Heart left ventricle (tissue), 16 donors: Measurements from ENCODE around the gene TMEM175. TPM values are rescaled to one million over a fixed set of nuclear protein-coding genes. Genes with fewer than 3 reads are reported as not detected.

ENCODE experiments used
- ATAC-seq, 4 donors: fragments of 200-7000 bp; cut with Tn5 transposase; one replicate each; pipeline ENCODE4 v1.9.1; 2020 to 2022; ENCODE audit warnings: moderate library complexity in 4 of 4, mild to moderate bottlenecking in 3 of 4, moderate number of reproducible peaks in 1 of 4
- DNase-seq, 5 donors: peaks; one replicate each; pipeline ENCODE4 v3.0.0-alpha.2; 2020
- H3K27ac ChIP-seq, 12 donors: fragments of 200-600 bp; sonication (generic) in 4 of 12; one replicate each; pipeline versions ENCODE4 v1.5.0 to v1.8.0; 2016 to 2022; ENCODE audit warnings: mild to moderate bottlenecking in 2 of 12
- H3K27me3 ChIP-seq, 9 donors: fragments of 200-600 bp; sonication (generic) in 2 of 9; one replicate each; pipeline versions ENCODE4 v1.5.1 to v1.8.0; 2016 to 2022; ENCODE audit warnings: mild to moderate bottlenecking in 3 of 9
- H3K36me3 ChIP-seq, 9 donors: fragments of 200-600 bp; sonication (generic) in 2 of 9; one replicate each; pipeline versions ENCODE4 v1.5.0 to v1.8.0; 2018 to 2022; ENCODE audit warnings: mild to moderate bottlenecking in 2 of 9
- H3K4me1 ChIP-seq, 12 donors: fragments of 200-600 bp; sonication (generic) in 4 of 12; one replicate each; pipeline versions ENCODE4 v1.5.0 to v1.8.0; 2016 to 2022; ENCODE audit warnings: mild to moderate bottlenecking in 3 of 12
- H3K4me3 ChIP-seq, 12 donors: fragments of 200-600 bp; sonication (generic) in 4 of 12; one replicate each; pipeline versions ENCODE4 v1.5.0 to v1.8.0; 2017 to 2022; ENCODE audit warnings: mild to moderate bottlenecking in 9 of 12, moderate library complexity in 4 of 12
- H3K9me3 ChIP-seq, 12 donors: fragments of 200-600 bp; sonication (generic) in 4 of 12; one replicate each; pipeline versions ENCODE4 v1.5.0 to v1.8.0; 2016 to 2022; ENCODE audit warnings: mild to moderate bottlenecking in 1 of 12
- CTCF ChIP-seq, 12 donors: fragments of 200-600 bp; sonication (generic) in 4 of 12; IDR thresholded peaks; one replicate each; pipeline versions ENCODE4 v1.5.0 to v1.8.0; 2018 to 2022; ENCODE audit warnings: antibody characterized with exemption in 12 of 12, mild to moderate bottlenecking in 5 of 12
- POLR2A ChIP-seq, 2 donors: fragments of 450-650 bp; IDR thresholded peaks; one replicate each; pipeline ENCODE4 v1.6.1; 2017; ENCODE audit warnings: antibody characterized with exemption in 2 of 2, mild to moderate bottlenecking in 2 of 2, moderate library complexity in 2 of 2
- WGBS, 4 donors: extraction: QIAGEN DNeasy Blood & Tissue Kit in 2 of 4; methylation state at CpG; one replicate each; pipeline versions ENCODE4 v1.1.5 to v1.1.7; 2013 to 2018; 5-methylcytosine and 5-hydroxymethylcytosine counted together
- intact Hi-C, 10 donors: fragments of 100-400 bp; cut with DNase I; formaldehyde crosslinking; loops; one replicate each; pipeline versions ENCODE4 v1.11.1 to v1.14.2; 2022
- polyA plus RNA-seq, 2 donors: library from polyadenylated mRNA; stranded (reverse); fragments of 200-250 nt; gene quantifications; one replicate each; pipeline ENCODE4 v1.2.3, GENCODE V29; 2013
- total RNA-seq, 9 donors: library from RNA; depleted of rRNA in 2 of 9; stranded (reverse); fragments of >200 nt in 2 of 9; fragmentation: NEBNext Ultra II Directional in 3 of 9; extraction: Animal tissue kit (Norgen Biotek cat#: 25700) in 3 of 9; gene quantifications; one replicate each; pipeline versions ENCODE4 v1.1.0 to v1.2.4, GENCODE V29; 2016 to 2023
- donor health status: ischemic (EF 13 %, LVEDD 7.1; RV severe dilation, severe dysfunction).
- donor health status: healthy with polysubstance abuse.
- donor health status: DM: no; HTN: yes; CAD: no.
- donor health status: DM: no; HTN: no; CAD: no.
- donor health status: ischemic (EF 25% LVEDD 6.9; RV normal size, moderate dysfunction).
- donor health status: ischemic (EF 25% LVEDD 5.7; RV mildly dilated, moderate dysfunction).
- donor health status: healthy.
- donor health status: DM: yes; HTN: yes; CAD: no.
- donor health status: ischemic (EF 35%, LVEDD 5.7; RV mildly dilated, moderate dysfunction).
- donor health status: nonischemic (EF 11% LVEDD 7.7; RV severe dilation, severe dysfunction).
- donor health status: DM: yes; HTN: yes; CAD: no.
- donor health status: PGD.
- donor health status: ischemic (EF 29% LVEDD 5.4; RV normal size, mild dysfunction).
- donor health status: nonischemic (EF 23%, LVEDD 6.1; RV moderate dilation, normal function).

The TMEM175 gene
- total and polyA plus RNA-seq, 11 donors, result 14.2 to 34.6 (median 20.1) TPM

- intact Hi-C loops, result no loop called here
- ATAC-seq, result no peak
- peak in 2 of 5 donors; percentile 4 to 16 for DNase-seq
Observed at GRCh38 chr4:950136-951020, 18.1 kb downstream of the TMEM175 start.

GRCh38 chr4:951186-951585, 18.9 kb downstream of the TMEM175 start:
- Histone ChIP-seq H3K36me3 (peaks cover 0 to 34% (median 22%) of the 10 kb centered on the region in 9 donors), H3K9me3 (no peaks in the 10 kb centered on the region), H3K27ac (no peak overlapping the region), H3K27me3 (no peaks in the 10 kb centered on the region), H3K4me1 (peaks cover 0 to 16% (median 0%) of the 10 kb centered on the region in 12 donors), H3K4me3 (no peak overlapping the region)
- intact Hi-C loops, result no loop called here
- 73 to 79% (median 77%) methylated on average over 6 to 7 of the region's 7 CpGs for WGBS, 4 donors
- peak in 1 of 4 donors; percentile 15 for ATAC-seq
- TF ChIP-seq CTCF (IDR thresholded peaks at IDR 0.05) (no peak), POLR2A (IDR thresholded peaks at IDR 0.05) (no peak)
- DNase-seq, result no peak

More at GRCh38 chr4:950136-951020, 18.1 kb downstream of the TMEM175 start:
- no peak overlapping the region for H3K4me3 ChIP-seq
- no peaks in the 10 kb centered on the region for H3K27me3 ChIP-seq
- WGBS, 4 donors, result 89 to 93% (median 91%) methylated on average over 23 to 30 of the region's 30 CpGs
- H3K27ac ChIP-seq, result no peak overlapping the region
- H3K9me3 ChIP-seq, result no peaks in the 10 kb centered on the region
- H3K36me3 ChIP-seq, result peaks cover 0 to 32% (median 16%) of the 10 kb centered on the region in 9 donors
- H3K4me1 ChIP-seq, result peaks cover 0 to 18% (median 0%) of the 10 kb centered on the region in 12 donors
- TF ChIP-seq POLR2A (IDR thresholded peaks at IDR 0.05), result no peak
- no peak for TF ChIP-seq CTCF (IDR thresholded peaks at IDR 0.05)

- 88 to 89% (median 89%) methylated on average over 16 to 23 of the region's 23 CpGs for WGBS, 4 donors
- no peak for ATAC-seq
- intact Hi-C loops, result no loop called here
- peaks cover 0 to 9% (median 0%) of the 10 kb centered on the region in 12 donors for H3K4me1 ChIP-seq
- no peak overlapping the region for H3K4me3 ChIP-seq
- DNase-seq, result peak in 2 of 5 donors; percentile 17 to 20
- peaks cover 0 to 34% (median 22%) of the 10 kb centered on the region in 9 donors for H3K36me3 ChIP-seq
- no peak overlapping the region for H3K27ac ChIP-seq
- no peaks in the 10 kb centered on the region for H3K9me3 ChIP-seq
- no peak for TF ChIP-seq CTCF (IDR thresholded peaks at IDR 0.05)
- no peak for TF ChIP-seq POLR2A (IDR thresholded peaks at IDR 0.05)
- H3K27me3 ChIP-seq, result no peaks in the 10 kb centered on the region
Observed at GRCh38 chr4:951594-952468, 19.6 kb downstream of the TMEM175 start.
